ENCODE data around the gene ZNF598. TPM values are rescaled to one million over a fixed set of nuclear protein-coding genes. Genes with fewer than 3 reads are reported as not detected.

Gene ZNF598
- total RNA-seq, 3 donors from 2014 or later (not counting 1 experiment from before 2014, with no cell fraction given): 56.1 to 71.6 (median 58.2) TPM

DNA sequence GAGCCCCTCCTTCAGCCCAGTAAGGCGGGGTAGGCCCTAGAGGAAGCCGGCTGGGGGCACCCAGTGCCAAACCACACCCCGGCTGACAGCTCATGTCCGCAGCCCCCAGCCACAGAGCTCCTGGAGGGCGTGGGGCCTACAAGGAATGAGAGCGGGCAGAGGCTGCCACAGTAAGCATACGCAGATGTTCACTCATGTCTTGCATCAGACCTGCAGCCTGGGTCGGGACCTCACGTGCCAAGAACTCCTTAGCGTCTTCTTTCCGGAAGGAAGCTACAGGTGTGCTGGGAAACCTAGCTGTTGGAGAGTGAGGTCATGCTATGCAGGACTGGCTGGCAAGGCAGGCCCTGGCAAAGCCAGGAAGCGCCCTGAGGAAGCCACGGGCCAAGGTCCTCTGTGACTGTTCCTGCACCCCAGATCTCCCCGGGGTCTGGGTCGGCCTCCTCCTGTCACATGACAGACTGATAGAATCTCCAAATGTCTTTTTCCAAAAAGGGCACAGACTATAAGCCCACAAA, 1.6 kb downstream of the ZNF598 start:
- TF ChIP-seq, protein P1, sequence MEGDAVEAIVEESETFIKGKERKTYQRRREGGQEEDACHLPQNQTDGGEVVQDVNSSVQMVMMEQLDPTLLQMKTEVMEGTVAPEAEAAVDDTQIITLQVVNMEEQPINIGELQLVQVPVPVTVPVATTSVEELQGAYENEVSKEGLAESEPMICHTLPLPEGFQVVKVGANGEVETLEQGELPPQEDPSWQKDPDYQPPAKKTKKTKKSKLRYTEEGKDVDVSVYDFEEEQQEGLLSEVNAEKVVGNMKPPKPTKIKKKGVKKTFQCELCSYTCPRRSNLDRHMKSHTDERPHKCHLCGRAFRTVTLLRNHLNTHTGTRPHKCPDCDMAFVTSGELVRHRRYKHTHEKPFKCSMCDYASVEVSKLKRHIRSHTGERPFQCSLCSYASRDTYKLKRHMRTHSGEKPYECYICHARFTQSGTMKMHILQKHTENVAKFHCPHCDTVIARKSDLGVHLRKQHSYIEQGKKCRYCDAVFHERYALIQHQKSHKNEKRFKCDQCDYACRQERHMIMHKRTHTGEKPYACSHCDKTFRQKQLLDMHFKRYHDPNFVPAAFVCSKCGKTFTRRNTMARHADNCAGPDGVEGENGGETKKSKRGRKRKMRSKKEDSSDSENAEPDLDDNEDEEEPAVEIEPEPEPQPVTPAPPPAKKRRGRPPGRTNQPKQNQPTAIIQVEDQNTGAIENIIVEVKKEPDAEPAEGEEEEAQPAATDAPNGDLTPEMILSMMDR (IDR thresholded peaks at IDR 0.05): no peak
- H3K4me1 ChIP-seq (ENCODE audit: control insufficient read depth, insufficient read depth, low read length): peaks cover 64% of the 10 kb centered on the region
- H3K36me3 ChIP-seq (ENCODE audit: control insufficient read depth, insufficient read depth, low read length): peaks cover 5% of the 10 kb centered on the region
- H3K27ac Mint-ChIP-seq: peak overlapping the region; percentile 76 to 94
- WGBS (ENCODE audit: insufficient coverage): 11% methylated on average over 15 of the region's 15 CpGs
- peak overlapping the region; percentile 76 for H3K4me3 Mint-ChIP-seq
- H3K4me3 ChIP-seq (ENCODE audit: low read length): peak overlapping the region; percentile 32
- DNase-seq: peak in 1 of 2 donors; percentile 46
- H3K36me3 Mint-ChIP-seq: no peaks in the 10 kb centered on the region
- no peak for ATAC-seq
- intact Hi-C loops (cut with micrococcal nuclease): loop anchor here (10.0 kb wide), 2 partner anchors 477 to 657 kb away; no protein-coding TSS in a partner anchor
- H3K9me3 Mint-ChIP-seq: no peaks in the 10 kb centered on the region
- peak overlapping the region; percentile 58 for H3K27ac ChIP-seq (ENCODE audit: low read length)
- H3K27me3 ChIP-seq (ENCODE audit: control insufficient read depth, insufficient read depth, low read length): no peaks in the 10 kb centered on the region
- H3K4me1 Mint-ChIP-seq: peaks cover 28 to 54% of the 10 kb centered on the region in 2 donors
- no peaks in the 10 kb centered on the region for H3K27me3 Mint-ChIP-seq (ENCODE audit: low read depth in 2 of 2)
- no peaks in the 10 kb centered on the region for H3K9me3 ChIP-seq (ENCODE audit: control insufficient read depth, insufficient read depth, low read length)

DNA sequence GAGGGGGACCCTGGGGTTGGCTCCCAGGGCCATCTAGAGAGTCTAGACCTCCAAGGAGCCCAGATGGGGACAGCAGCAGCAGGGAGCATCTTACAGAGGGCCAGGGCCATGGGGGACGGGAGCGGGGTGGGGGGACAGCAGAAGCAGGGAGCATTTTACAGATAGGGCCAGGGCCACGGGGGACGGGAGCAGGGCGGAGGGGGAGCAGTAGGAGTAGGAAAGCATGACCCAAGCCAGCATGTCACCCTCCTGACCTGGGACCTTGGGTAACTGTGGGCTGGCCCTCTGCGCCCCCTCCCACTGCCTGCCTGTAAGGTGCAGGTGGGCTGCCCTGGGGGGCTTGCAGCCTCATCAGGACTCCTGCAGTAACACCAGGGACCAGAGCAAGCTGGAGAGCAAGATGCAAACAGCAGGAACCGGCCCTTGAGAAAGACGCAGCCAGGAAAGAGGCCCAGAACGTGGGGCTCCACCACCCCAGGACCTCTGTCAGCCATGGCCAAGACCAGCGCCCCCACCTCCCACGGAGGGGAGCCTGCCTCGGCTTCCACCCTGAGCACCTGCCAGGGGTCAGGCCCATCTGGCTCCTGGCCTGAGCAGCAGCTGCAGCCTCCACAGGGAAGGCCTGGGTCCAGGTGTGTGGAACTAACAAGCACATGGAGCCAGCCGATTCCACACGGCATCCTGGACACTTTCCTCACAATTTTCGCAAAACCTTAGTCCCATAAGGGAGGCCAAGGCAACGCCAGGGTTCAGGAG, 2.4 kb downstream of the ZNF598 start:
- no peak overlapping the region for H3K4me3 ChIP-seq (ENCODE audit: low read length)
- peak overlapping the region; percentile 76 for H3K4me3 Mint-ChIP-seq
- H3K9me3 Mint-ChIP-seq: no peaks in the 10 kb centered on the region
- H3K36me3 Mint-ChIP-seq: no peaks in the 10 kb centered on the region
- H3K27me3 ChIP-seq (ENCODE audit: control insufficient read depth, insufficient read depth, low read length): no peaks in the 10 kb centered on the region
- peak overlapping the region; percentile 76 to 94 for H3K27ac Mint-ChIP-seq
- no peak for DNase-seq
- no peaks in the 10 kb centered on the region for H3K9me3 ChIP-seq (ENCODE audit: control insufficient read depth, insufficient read depth, low read length)
- peaks cover 64% of the 10 kb centered on the region for H3K4me1 ChIP-seq (ENCODE audit: control insufficient read depth, insufficient read depth, low read length)
- WGBS (ENCODE audit: insufficient coverage): 78% methylated on average over 16 of the region's 16 CpGs
- H3K27ac ChIP-seq (ENCODE audit: low read length): no peak overlapping the region
- no peaks in the 10 kb centered on the region for H3K27me3 Mint-ChIP-seq (ENCODE audit: low read depth in 2 of 2)
- peaks cover 28 to 54% of the 10 kb centered on the region in 2 donors for H3K4me1 Mint-ChIP-seq
- no peak for ATAC-seq
- TF ChIP-seq, protein P1 (IDR thresholded peaks at IDR 0.05): no peak
- intact Hi-C loops (cut with micrococcal nuclease): loop anchor here (10.0 kb wide), 2 partner anchors 478 to 658 kb away; no protein-coding TSS in a partner anchor
- H3K36me3 ChIP-seq (ENCODE audit: control insufficient read depth, insufficient read depth, low read length): peaks cover 13% of the 10 kb centered on the region

DNA sequence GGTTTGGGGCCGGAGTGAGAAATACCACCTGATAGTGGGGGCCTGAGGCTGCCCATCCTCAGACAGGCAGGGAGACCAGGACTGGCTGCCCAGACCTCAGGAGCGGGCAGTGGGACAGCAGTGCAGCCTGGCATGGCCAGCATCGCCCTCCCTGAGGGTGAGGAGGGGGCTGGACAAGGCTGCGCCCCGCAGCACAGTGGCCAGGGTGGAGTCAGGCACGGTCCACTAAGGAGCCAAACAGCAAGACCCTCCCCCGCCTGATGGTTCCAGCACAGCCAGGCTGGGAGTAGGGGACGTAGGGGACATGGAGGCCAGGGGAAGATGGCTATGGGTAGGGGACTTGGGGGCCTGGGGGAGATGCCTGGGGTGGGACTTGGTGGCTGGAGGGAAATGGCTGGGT, 3.3 kb downstream of the ZNF598 start:
- H3K27ac Mint-ChIP-seq: peak overlapping the region; percentile 18 to 94
- WGBS (ENCODE audit: insufficient coverage): 93% methylated on average over 8 of the region's 8 CpGs

More for the DNA sequence above, 3.3 kb downstream of the ZNF598 start:
- no peaks in the 10 kb centered on the region for H3K27me3 Mint-ChIP-seq (ENCODE audit: low read depth in 2 of 2)
- intact Hi-C loops (cut with micrococcal nuclease): loop anchor here (10.0 kb wide), 2 partner anchors 478 to 658 kb away; no protein-coding TSS in a partner anchor
- peaks cover 28 to 54% of the 10 kb centered on the region in 2 donors for H3K4me1 Mint-ChIP-seq
- H3K4me3 Mint-ChIP-seq: peak overlapping the region; percentile 40
- H3K36me3 Mint-ChIP-seq: no peaks in the 10 kb centered on the region
- H3K27ac ChIP-seq (ENCODE audit: low read length): no peak overlapping the region
- H3K27me3 ChIP-seq (ENCODE audit: control insufficient read depth, insufficient read depth, low read length): no peaks in the 10 kb centered on the region
- DNase-seq (no peak), ATAC-seq (no peak)
- TF ChIP-seq, protein P1 (IDR thresholded peaks at IDR 0.05): no peak
- H3K4me1 ChIP-seq (ENCODE audit: control insufficient read depth, insufficient read depth, low read length): peaks cover 64% of the 10 kb centered on the region
- H3K36me3 ChIP-seq (ENCODE audit: control insufficient read depth, insufficient read depth, low read length): peaks cover 22% of the 10 kb centered on the region
- no peak overlapping the region for H3K4me3 ChIP-seq (ENCODE audit: low read length)
- no peaks in the 10 kb centered on the region for H3K9me3 ChIP-seq (ENCODE audit: control insufficient read depth, insufficient read depth, low read length)
- H3K9me3 Mint-ChIP-seq: no peaks in the 10 kb centered on the region

Data from natural killer cell (primary cell).